GM18867 (cell line): ENCODE results near the gene DNM2.

Source experiments
- ATAC-seq: cut with Tn5 transposase; IDR thresholded peaks from one replicate; pipeline ENCODE4 v1.9.1; 2021; ENCODE audit warnings: mild to moderate bottlenecking, moderate library complexity; ENCODE audit not compliant: unreplicated experiment

Gene DNM2

DNA sequence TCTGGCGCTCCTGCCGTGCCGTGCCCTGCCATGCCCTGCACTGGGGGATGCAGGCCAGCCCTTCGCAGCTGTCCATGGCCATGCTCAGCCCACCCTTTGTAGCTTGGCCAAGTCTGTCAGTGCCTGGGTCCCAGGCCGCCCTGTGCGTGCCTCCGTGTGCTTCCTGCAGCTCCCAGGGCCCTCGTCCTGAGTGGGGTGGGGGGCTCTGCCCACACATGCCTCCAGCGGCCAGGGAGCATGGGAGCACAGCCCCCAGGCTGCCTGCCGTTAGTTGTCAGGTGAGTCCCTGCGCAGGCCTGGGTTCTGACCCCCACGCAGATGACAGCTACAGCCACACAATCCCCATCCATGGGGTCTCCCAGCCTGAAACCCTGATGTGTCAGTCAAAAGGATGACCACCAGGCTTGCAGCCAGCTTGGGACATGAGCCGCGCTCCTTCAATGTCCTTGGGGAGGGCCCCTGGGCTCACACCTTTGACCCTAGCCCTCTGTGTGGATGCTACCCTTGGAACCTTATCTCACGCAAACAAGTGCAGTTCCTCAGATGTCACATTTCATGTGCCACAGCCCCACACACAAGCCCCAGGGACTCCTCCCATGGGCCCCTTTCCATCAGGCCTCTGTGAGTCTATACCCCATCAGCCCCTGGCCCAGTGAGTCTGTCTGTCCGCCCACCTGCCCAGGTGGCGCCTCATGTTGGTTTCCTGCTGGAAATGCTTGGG, 93.7 kb downstream of the DNM2 start:
- no peak for ATAC-seq

DNA sequence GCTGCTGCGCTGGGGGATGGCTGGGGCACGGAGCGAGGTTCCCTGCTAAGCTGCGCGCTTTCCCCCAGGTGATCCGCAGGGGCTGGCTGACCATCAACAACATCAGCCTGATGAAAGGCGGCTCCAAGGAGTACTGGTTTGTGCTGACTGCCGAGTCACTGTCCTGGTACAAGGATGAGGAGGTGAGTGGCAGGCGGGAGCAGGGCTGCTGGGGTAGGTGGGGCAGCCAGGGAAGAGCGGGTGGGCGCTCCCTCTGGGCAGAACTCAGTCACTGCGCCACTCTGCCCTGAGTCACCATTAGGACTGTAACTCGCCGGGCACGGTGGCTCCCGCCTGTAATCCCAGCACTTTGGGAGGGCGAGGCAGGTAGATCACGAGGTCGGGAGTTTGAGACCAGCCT, 94.3 kb downstream of the DNM2 start:
- no peak for ATAC-seq

DNA sequence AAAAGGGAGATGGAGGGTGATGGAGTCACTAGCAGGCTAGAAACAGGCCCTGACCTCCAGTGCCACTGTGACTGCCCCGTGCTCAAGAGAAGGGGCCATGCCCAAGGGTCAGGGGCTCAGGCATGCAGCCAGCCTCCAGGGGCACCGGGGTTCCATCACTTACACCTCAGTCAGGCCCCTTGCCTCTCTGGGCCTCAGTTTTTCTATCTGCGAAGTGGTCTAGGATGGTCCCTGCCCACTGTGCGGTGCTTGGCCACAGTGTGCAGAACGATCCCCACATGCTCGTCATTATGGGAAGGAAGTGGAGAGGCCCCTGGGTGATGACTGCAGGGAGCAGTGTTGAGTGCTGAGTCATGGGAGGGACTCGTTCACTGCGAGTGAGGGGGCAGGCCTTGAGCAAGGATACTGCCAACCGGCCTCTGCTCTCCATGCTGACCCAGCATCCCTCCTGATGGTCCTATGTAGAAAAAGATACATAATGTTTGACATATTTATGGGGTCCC, 95.1 kb downstream of the DNM2 start:
- no peak for ATAC-seq

DNA sequence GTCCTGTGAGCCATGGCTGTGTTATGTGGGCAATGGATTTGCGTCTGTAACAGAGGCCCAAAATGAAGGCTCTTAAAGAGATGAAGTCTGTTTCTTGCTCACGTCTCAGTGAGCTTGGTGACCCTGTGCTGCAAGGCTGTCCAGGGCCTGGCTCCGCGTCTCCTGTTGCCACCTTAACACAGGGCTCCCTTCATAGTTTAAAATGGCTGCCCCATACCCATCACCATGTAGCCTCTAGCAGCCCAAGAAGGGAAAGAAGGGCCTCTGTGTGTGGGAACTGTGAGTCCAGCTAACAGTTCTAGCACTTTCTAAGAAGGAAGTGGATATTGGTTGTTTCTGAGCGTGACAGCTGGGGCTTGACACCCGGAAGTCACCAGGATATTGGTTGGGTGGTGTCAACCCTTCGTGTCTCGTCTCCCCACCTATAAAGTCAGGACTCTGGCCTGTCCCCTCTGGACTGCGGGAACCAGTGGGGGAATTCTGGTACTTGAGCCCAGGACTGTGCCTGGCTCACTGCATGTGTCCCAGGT, 97.2 kb downstream of the DNM2 start:
- no peak for ATAC-seq

DNA sequence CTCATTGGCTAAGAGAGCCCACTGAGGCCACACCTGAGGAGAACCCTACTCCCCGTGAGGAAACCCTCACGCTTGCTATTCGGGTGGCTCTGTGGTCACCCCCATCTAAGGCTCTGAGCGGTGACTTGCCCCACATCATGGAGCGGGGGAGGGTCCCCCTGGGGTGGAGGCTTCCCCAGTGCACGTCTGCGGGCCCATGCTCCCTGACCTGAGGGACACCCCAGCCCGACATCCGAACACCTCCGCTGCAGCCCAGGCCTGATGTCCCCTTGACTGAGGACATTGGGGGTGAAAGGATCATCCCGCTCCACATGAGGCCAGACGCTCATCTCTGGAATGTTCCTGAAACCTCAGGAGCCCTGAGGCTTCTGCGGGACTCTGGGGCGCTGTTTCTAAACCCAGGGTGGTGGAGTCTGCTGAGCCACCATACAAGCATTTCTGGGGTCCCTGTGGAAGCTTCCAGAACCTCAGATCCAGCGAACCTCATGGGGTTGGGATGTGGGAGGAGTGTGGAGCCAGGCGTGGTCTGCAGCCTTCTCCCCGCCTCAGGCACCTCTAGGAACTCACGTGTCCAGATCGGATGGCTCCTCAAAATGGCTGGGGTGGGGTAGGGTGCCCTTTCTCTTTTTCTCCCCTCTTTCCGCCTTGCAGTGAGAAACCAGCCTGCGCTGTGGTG, 98.2 kb downstream of the DNM2 start:
- no peak for ATAC-seq

DNA sequence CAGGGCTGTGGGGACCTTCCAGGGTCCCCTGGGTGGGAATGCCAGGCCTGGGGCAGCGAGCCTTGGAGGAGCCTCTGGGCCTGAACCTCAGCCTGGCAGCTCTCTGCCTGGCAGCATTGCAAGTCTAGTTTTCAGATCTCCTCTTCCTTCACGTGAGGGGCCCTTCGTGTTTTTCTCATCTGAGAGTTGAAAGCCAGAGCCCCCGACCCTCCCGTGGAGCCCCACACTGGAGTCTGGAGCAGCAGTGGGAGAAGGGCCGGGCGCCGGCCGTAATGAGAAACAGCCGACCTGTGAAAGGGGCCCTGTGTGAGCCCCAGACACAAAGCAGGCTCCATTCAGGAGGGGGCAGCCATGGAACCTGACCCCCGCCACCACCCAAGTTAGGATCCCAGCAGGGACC, 98.8 kb downstream of the DNM2 start:
- no peak for ATAC-seq

DNA sequence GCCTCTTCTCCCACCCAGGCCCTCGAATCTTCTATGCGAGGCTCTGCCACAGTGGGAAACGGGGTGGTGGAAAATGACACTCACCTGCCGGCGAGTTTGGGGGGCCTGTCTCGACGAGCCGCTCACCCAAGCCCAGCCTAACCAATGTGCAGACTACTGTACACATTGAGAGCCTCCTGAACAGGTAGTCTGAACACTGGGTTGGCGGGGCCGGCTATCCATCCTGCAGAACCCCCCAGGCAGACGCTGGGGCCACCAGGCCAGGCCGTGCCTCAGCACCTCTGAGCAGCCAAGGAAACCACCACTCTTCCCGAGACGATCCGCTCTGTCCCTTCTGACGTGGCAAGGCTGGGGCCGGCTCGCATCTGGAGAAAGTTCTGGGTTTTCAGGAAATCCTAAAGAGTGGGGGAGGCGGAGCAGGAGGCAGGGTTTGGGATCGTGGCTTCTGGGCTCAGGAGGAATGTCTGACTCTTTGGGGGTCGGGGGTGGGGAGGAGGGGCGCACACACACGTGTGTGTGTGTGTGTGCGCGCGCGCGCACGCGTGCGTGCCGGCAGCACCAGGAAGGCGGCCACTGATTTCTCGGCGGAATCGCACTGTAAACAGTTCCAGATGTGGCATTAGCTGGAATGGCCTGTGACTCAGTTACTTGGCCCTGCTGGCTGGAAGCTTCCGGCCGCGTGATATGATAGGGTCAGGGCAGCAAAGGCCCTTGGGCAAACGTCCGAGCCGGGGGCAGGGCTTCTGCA, 99.6 kb downstream of the DNM2 start:
- ATAC-seq, result no peak

DNA sequence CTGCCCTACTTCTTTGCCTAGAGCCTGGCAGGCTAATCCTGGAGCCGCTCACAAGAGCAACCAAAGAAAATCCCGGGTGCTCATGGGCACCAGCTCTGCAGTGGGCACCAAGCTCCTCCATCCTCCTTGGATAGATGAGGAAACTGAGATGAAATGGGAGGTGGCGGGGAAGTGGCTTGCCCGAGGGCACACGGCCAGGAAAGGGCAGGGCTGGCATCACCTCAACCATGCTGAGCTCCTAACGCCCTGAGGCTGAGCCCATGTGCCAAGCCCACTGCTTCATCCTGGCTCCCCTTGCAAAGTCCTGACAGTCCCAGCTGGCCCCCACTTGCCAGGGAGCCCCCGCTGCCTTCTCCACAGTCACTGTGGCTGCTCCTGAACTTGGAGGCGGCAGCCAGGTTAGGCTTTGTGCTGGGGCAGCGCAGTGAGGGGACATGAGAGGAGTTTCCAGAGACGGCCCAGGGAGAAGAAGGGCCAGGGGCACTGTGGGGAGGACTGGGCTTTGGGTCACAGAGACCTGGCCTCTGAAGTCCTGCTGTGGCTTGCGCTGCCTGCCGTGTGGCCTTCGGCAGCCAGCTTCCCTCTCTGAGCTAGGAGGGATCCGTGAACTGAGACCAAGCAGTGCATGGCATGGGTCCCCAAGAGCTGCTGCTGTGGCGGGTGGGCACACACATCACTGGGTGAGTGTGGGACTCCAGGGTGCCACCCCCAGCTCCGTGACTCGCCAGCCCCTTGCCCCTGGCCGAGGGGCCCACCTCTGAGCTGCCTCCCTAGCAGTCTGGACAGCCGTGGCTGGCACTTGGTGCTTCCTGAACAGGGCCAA, 100.6 kb downstream of the DNM2 start:
- ATAC-seq, result no peak

DNA sequence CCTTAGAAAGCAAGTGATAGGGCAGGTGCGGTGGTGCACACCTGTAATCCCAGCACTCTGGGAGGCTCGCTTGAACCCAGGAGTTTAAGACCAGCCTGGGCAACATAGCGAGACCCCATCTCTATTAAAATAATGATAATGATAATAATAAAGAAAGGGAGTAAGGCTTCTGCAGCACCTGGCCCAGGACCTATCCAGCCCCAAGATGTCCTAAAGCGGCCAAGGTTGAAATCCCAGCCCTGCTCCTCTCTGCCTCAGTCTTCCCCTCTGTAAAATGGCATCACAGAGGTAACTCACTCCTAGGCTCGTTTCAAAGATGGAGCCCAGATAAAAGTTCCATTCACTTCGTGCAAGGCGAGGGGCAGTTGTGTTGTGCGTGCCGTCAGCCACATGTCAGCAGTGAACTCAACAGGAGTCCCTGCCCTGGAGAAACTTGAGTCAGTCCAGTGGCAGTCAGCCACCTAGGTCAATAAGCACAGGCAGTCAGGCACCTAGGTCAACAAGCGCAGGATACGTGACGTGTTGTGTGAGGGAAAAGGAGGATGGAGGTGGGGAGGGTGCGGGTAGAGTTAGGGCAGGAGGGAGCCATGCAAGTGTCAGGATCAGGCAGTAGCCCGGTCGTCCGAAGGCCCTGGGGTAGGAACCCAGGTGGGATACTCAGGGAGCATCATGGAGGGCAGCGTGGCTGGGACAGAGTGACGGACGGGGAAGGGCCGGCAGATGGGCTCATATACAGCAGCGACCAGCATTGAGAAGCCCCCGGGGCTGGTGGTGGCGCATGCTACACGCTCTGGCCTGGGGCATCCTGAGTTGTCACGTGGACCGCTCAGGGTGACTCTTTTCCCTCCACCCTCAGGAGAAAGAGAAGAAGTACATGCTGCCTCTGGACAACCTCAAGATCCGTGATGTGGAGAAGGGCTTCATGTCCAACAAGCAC, 101.5 kb downstream of the DNM2 start:
- no peak for ATAC-seq

DNA sequence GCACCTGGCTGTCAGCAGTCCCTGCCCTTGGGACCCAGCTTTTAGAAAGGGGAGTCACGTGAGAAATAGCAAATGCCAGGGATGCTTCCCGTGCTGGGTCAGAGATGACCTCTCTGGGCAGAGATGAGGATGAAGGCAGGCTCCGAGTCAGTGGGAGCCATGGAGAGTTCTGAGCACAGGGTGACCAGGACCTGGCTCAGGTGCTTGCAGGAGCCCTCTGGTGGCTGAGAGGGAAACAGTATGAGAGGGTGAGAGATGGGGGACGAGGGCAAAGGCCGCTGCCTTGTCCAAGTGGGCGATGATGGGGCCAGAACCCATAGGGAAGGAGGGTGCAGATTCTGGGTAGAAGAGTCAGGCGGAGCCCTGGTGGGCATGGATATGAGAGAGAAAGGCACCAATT, 102.3 kb downstream of the DNM2 start:
- no peak for ATAC-seq

DNA sequence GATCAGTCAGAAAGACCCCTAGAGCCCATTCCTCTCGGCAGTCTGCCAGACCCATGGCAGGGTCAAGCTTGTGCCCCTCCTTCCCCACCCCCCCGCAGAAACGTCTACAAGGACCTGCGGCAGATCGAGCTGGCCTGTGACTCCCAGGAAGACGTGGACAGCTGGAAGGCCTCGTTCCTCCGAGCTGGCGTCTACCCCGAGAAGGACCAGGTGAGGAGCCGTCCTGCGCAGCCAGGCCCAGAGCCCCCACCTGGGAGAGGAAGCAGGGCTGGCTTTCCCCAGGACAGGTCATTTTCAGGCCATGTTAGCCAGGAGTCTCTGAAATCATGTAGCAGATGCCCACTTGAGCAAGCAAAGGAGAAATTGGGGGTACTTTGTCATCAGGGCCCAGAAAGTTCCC, 105.8 kb downstream of the DNM2 start:
- no peak for ATAC-seq

DNA sequence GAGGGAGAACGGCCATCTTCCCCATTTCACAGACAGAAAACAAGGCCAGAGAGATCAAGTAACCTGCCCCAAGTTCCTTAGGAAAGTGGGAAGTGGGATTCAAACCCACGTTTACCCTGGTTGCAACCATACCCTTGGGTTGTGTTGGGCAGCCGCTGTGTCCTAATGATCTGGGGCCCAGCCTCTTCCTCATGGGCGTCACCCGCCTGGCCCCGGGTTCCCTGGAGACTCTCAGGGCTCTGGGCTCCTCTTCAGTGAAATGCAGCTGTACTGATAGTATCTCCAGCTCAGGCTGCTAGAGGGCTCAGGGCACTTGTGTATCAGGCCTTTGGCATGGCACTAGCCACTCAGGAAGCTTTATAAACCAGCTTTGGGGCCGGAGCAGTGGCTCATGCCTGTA, 108.4 kb downstream of the DNM2 start:
- ATAC-seq, result no peak

DNA sequence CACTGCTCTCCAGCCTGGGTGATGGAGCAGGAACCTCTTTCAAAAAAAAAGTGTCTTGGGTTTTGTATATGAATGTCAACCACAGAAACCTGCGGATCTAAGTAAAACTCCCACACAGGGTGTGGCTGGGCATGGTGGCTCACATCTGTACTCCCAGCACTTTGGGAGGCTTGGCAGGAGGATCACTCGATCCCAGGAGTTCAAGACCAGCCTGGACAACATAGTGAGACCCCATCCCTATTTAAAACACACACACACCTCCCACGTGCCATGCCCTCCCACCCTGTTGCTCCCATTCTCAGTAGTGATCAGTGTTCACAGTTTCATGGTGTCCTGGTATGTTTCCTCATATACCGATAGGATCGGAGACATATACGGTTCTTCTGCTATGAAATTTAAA, 109.0 kb downstream of the DNM2 start:
- no peak for ATAC-seq

DNA sequence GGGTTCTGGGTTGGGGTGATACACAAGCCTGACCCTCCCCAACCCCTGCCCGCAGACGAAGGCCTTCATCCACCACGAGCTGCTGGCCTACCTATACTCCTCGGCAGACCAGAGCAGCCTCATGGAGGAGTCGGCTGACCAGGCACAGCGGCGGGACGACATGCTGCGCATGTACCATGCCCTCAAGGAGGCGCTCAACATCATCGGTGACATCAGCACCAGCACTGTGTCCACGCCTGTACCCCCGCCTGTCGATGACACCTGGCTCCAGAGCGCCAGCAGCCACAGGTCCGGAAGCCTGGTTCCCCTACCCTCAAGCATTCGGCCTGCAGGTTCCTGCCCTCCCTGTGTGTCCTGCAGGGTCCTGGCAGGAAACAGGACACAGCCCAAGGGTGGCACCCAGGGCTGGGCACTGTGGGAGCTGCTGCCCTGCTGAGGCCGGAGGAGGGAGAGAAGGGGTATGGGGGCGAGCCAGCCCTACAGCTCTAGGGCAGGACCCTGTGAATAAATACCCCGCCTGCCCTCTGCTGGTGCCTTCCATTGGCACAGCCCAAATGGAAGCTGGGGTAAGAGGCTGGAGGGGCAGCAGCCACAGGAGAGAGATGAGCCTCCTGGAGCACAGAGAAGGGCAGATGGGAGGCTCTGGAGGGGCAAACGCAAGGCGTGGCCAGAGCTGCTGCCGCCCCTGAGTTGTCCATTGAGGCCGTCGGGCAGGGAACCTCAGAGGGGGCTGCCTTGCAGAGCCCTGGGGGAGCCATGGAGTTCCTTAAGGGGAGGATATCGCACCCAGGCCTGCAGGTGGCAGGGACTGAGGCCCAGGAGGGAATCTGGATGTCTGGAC, 111.3 kb downstream of the DNM2 start:
- no peak for ATAC-seq

DNA sequence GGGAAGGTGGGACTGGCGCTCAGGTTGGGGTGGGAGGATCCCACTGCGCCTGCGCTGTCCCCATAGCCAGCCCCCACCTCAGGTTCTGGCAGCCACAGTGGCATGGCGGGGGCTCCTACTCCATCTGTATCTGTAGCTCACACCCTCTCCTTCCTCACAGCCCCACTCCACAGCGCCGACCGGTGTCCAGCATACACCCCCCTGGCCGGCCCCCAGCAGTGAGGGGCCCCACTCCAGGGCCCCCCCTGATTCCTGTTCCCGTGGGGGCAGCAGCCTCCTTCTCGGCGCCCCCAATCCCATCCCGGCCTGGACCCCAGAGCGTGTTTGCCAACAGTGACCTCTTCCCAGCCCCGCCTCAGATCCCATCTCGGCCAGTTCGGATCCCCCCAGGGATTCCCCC, 112.1 kb downstream of the DNM2 start:
- ATAC-seq, result no peak

DNA sequence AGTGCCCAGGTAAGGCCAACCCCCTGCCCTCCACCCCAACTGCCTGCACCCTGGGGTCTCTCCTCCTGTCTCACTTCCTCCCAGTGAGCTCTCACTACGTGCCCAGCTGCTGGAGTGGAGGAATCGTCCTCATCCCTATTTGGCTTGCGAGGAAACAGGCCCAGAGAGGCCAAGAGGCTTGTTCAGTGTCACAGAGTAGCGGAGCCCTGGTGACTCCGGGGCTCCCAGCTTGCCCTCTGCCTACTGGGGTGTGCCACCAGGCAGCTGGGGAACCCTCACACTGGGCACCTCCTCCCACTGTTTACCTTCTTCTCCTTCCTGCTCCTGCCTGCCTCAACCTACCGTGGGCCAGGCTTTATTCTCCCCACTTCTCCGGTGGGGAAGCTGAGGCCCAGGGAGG, 112.5 kb downstream of the DNM2 start:
- no peak for ATAC-seq

DNA sequence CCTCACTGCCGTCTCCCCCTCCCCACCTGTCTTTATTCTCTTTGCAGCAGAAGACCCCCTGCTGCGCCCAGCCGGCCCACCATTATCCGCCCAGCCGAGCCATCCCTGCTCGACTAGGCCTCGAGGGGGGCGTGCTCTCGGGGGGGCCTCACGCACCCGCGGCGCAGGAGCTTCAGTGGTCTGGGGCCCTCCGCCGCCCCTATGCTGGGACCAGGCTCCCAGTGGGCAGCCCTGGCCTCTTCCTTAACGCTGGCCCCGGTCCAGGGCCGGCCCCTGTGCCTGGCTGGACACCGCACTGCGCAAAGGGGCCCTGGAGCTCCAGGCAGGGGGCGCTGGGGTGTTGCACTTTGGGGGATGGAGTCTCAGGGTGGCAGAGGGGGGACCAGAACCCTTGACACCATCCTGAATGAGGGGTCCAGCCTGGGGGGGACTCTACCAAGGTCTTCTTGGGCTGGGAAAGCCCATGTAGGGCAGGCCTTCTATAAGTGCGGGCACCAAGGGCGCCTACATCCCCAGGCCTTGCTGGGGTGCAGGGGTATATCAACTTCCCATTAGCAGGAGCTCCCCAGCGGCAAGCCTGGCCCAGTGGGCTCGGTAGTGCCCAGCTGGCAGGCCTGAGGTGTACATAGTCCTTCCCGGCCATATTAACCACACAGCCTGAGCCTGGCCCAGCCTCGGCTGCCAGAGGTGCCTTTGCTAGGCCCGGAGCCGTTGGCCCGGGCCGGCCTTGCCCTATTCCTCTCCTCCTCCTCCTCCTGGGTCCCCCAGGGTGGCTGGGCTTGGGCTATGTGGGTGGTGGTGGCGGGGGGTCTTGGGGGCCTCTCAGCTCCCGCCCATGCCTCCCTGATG, 113.3 kb downstream of the DNM2 start:
- no peak for ATAC-seq
